ENCODE results near the gene AKR1D1.
A peak's percentile ranks its signal among the peaks of the same experiment; 100 is the strongest.
"Not testable (repeated sequence)": the region's sequence is repeated elsewhere in the genome, so short reads cannot be mapped to it uniquely, and the experiment has no call there.

Gene AKR1D1

GRCh38 chr7:138125598-138126111 is 49.4 kb downstream of the AKR1D1 start:
- no peak for FAIRE-seq

- no peak for FAIRE-seq
Measured at GRCh38 chr7:138126928-138127327, 50.7 kb downstream of the AKR1D1 start.

- peak; percentile 48 for FAIRE-seq
Measured at GRCh38 chr7:138127996-138128395, 51.7 kb downstream of the AKR1D1 start.

GRCh38 chr7:138129551-138130165 is 53.4 kb downstream of the AKR1D1 start:
- no peak for FAIRE-seq

- FAIRE-seq: peak; percentile 44
Measured at GRCh38 chr7:138137423-138138171, 61.3 kb downstream of the AKR1D1 start.

GRCh38 chr7:138138244-138138643 is 62.0 kb downstream of the AKR1D1 start:
- FAIRE-seq: no peak

- no peak for FAIRE-seq
Measured at GRCh38 chr7:138142583-138143201, 66.4 kb downstream of the AKR1D1 start.

GRCh38 chr7:138144958-138145357 is 68.7 kb downstream of the AKR1D1 start:
- no peak for FAIRE-seq

GRCh38 chr7:138146221-138146620 is 70.0 kb downstream of the AKR1D1 start:
- not testable (repeated sequence) for FAIRE-seq

- not testable (repeated sequence) for FAIRE-seq
Measured at GRCh38 chr7:138146757-138147734, 70.8 kb downstream of the AKR1D1 start.

GRCh38 chr7:138151731-138152577 is 75.7 kb downstream of the AKR1D1 start:
- FAIRE-seq: no peak

GRCh38 chr7:138154661-138155060 is 78.4 kb downstream of the AKR1D1 start:
- no peak for FAIRE-seq

GRCh38 chr7:138157702-138158101 is 81.4 kb downstream of the AKR1D1 start:
- FAIRE-seq: no peak

GRCh38 chr7:138158739-138159528 is 82.7 kb downstream of the AKR1D1 start:
- no peak for FAIRE-seq

GRCh38 chr7:138161600-138162081 is 85.4 kb downstream of the AKR1D1 start:
- peak; percentile 97 for FAIRE-seq

- no peak for FAIRE-seq
Measured at GRCh38 chr7:138162236-138162635, 86.0 kb downstream of the AKR1D1 start.

GRCh38 chr7:138163800-138164199 is 87.5 kb downstream of the AKR1D1 start:
- FAIRE-seq: no peak

GRCh38 chr7:138164804-138165203 is 88.5 kb downstream of the AKR1D1 start:
- no peak for FAIRE-seq

- no peak for FAIRE-seq
Measured at GRCh38 chr7:138166681-138167080, 90.4 kb downstream of the AKR1D1 start.

GRCh38 chr7:138167222-138167621 is 91.0 kb downstream of the AKR1D1 start:
- FAIRE-seq: no peak

GRCh38 chr7:138167869-138168296 is 91.6 kb downstream of the AKR1D1 start:
- no peak for FAIRE-seq
